DMS 273 treated with DMSO at 0.1 percent for 48 hours (cell line): ENCODE measurements around the gene ANTXR2.
"Not testable (repeated sequence)": the region's sequence is repeated elsewhere in the genome, so short reads cannot be mapped to it uniquely, and the experiment has no call there.

Source experiments
- DNase-seq: peaks from one replicate; lab custom pipeline; 2025; lab: John Stamatoyannopoulos, UW

Gene ANTXR2

GRCh38 chr4:80024335-80024734 lies 48.7 kb downstream of the ANTXR2 start:
- no peak for DNase-seq

GRCh38 chr4:80022282-80022681 lies 50.7 kb downstream of the ANTXR2 start:
- DNase-seq = no peak

- DNase-seq = no peak
Measured at GRCh38 chr4:80017125-80017854, 55.7 kb downstream of the ANTXR2 start.

- no peak for DNase-seq
Measured at GRCh38 chr4:80016506-80016905, 56.5 kb downstream of the ANTXR2 start.

- DNase-seq = no peak
Measured at GRCh38 chr4:80015407-80016189, 57.4 kb downstream of the ANTXR2 start.

- no peak for DNase-seq
Measured at GRCh38 chr4:80014531-80014930, 58.5 kb downstream of the ANTXR2 start.

- DNase-seq = no peak
Measured at GRCh38 chr4:80012291-80012690, 60.7 kb downstream of the ANTXR2 start.

- DNase-seq = no peak
Measured at GRCh38 chr4:80011636-80012236, 61.3 kb downstream of the ANTXR2 start.

GRCh38 chr4:80010316-80010715 lies 62.7 kb downstream of the ANTXR2 start:
- DNase-seq = no peak

GRCh38 chr4:80009806-80010205 lies 63.2 kb downstream of the ANTXR2 start:
- DNase-seq = no peak

GRCh38 chr4:80008971-80009370 lies 64.1 kb downstream of the ANTXR2 start:
- DNase-seq = no peak

GRCh38 chr4:80008351-80008750 lies 64.7 kb downstream of the ANTXR2 start:
- no peak for DNase-seq

GRCh38 chr4:80007745-80008149 lies 65.3 kb downstream of the ANTXR2 start:
- no peak for DNase-seq

- DNase-seq = no peak
Measured at GRCh38 chr4:80006935-80007744, 65.9 kb downstream of the ANTXR2 start.

GRCh38 chr4:80005863-80006262 lies 67.2 kb downstream of the ANTXR2 start:
- DNase-seq = no peak

- DNase-seq = no peak
Measured at GRCh38 chr4:80004319-80004718, 68.7 kb downstream of the ANTXR2 start.

GRCh38 chr4:80002559-80002958 lies 70.5 kb downstream of the ANTXR2 start:
- not testable (repeated sequence) for DNase-seq

GRCh38 chr4:79999048-79999447 lies 74.0 kb downstream of the ANTXR2 start:
- not testable (repeated sequence) for DNase-seq

- no peak for DNase-seq
Measured at GRCh38 chr4:79998201-79998600, 74.8 kb downstream of the ANTXR2 start.

GRCh38 chr4:79996851-79997250 lies 76.2 kb downstream of the ANTXR2 start:
- DNase-seq = no peak

- DNase-seq = no peak
Measured at GRCh38 chr4:79993476-79993875, 79.6 kb downstream of the ANTXR2 start.

- DNase-seq = no peak
Measured at GRCh38 chr4:79991601-79992000, 81.4 kb downstream of the ANTXR2 start.
